Measurements from ENCODE around the gene ISG20. TPM values are rescaled to one million over a fixed set of nuclear protein-coding genes. Genes with fewer than 3 reads are reported as not detected.

Gene ISG20
- total RNA-seq, 1 experiment from 2014 or later: 6.4 TPM

GRCh38 chr15:88617031-88617722, 21.6 kb upstream of the ISG20 start:
- no peaks in the 10 kb centered on the region for H3K9me3 ChIP-seq
- BruUV-seq (replicated peaks): no TSS peak
- H3K9me3 Mint-ChIP-seq (ENCODE audit: unreplicated experiment): no peaks in the 10 kb centered on the region
- H3K27me3 ChIP-seq (replicated peaks; ENCODE audit: control insufficient read depth, insufficient read depth, low read length): no peaks in the 10 kb centered on the region
- TF ChIP-seq CTCF (IDR thresholded peaks at IDR 0.05; ENCODE audit: insufficient read depth in 1 of 2, low read depth in 1 of 2, low read length in 1 of 2, severe bottlenecking in 1 of 2, unreplicated experiment in 1 of 2): no peak
- peaks cover 10% of the 10 kb centered on the region for H3K36me3 Mint-ChIP-seq (ENCODE audit: insufficient read depth, unreplicated experiment)
- peaks cover 13% of the 10 kb centered on the region for H3K4me1 ChIP-seq
- H3K4me3 ChIP-seq (ENCODE audit: low read depth, low read length): no peak overlapping the region
- no peaks in the 10 kb centered on the region for H3K27me3 Mint-ChIP-seq (ENCODE audit: insufficient read depth, unreplicated experiment)
- no peak overlapping the region for H3K4me3 Mint-ChIP-seq (ENCODE audit: unreplicated experiment)
- intact Hi-C loops (cut with micrococcal nuclease; ENCODE audit: unreplicated experiment): no loop called here
- ChIA-PET CTCF (no interaction called here), POLR2A (no interaction called here)
- peaks cover 3% of the 10 kb centered on the region for H3K4me1 Mint-ChIP-seq (ENCODE audit: low read depth, unreplicated experiment)
- H3K27ac Mint-ChIP-seq (ENCODE audit: unreplicated experiment): no peak overlapping the region
- H3K36me3 ChIP-seq (ENCODE audit: control insufficient read depth, insufficient read depth, low read length): no peaks in the 10 kb centered on the region
- DNase-seq: no peak

- H3K4me3 ChIP-seq (ENCODE audit: low read depth, low read length): no peak overlapping the region
- intact Hi-C loops (cut with micrococcal nuclease; ENCODE audit: unreplicated experiment): no loop called here
- H3K27me3 Mint-ChIP-seq (ENCODE audit: insufficient read depth, unreplicated experiment): no peaks in the 10 kb centered on the region
- ChIA-PET POLR2A (no interaction called here), CTCF (no interaction called here)
- no peak for TF ChIP-seq CTCF (IDR thresholded peaks at IDR 0.05; ENCODE audit: insufficient read depth in 1 of 2, low read depth in 1 of 2, low read length in 1 of 2, severe bottlenecking in 1 of 2, unreplicated experiment in 1 of 2)
- H3K27ac Mint-ChIP-seq (ENCODE audit: unreplicated experiment): no peak overlapping the region
- no peaks in the 10 kb centered on the region for H3K36me3 ChIP-seq (ENCODE audit: control insufficient read depth, insufficient read depth, low read length)
- no peaks in the 10 kb centered on the region for H3K9me3 ChIP-seq
- no peaks in the 10 kb centered on the region for H3K27me3 ChIP-seq (replicated peaks; ENCODE audit: control insufficient read depth, insufficient read depth, low read length)
- no peaks in the 10 kb centered on the region for H3K9me3 Mint-ChIP-seq (ENCODE audit: unreplicated experiment)
- no peak overlapping the region for H3K4me3 Mint-ChIP-seq (ENCODE audit: unreplicated experiment)
- H3K4me1 Mint-ChIP-seq (ENCODE audit: low read depth, unreplicated experiment): peaks cover 9% of the 10 kb centered on the region
- peaks cover 16% of the 10 kb centered on the region for H3K36me3 Mint-ChIP-seq (ENCODE audit: insufficient read depth, unreplicated experiment)
- BruUV-seq (replicated peaks): no TSS peak
- peaks cover 15% of the 10 kb centered on the region for H3K4me1 ChIP-seq
- no peak for DNase-seq
Observed at GRCh38 chr15:88617790-88618189, 21.0 kb upstream of the ISG20 start.

- Mint-ChIP-seq H3K4me1 (ENCODE audit: low read depth, unreplicated experiment) (peaks cover 17% of the 10 kb centered on the region), H3K4me3 (ENCODE audit: unreplicated experiment) (no peak overlapping the region), H3K36me3 (ENCODE audit: insufficient read depth, unreplicated experiment) (peaks cover 22% of the 10 kb centered on the region), H3K9me3 (ENCODE audit: unreplicated experiment) (no peaks in the 10 kb centered on the region), H3K27me3 (ENCODE audit: insufficient read depth, unreplicated experiment) (no peaks in the 10 kb centered on the region), H3K27ac (ENCODE audit: unreplicated experiment) (no peak overlapping the region)
- ChIA-PET CTCF (no interaction called here), POLR2A (no interaction called here)
- Histone ChIP-seq H3K4me3 (ENCODE audit: low read depth, low read length) (no peak overlapping the region), H3K9me3 (no peaks in the 10 kb centered on the region), H3K4me1 (peaks cover 20% of the 10 kb centered on the region), H3K36me3 (ENCODE audit: control insufficient read depth, insufficient read depth, low read length) (no peaks in the 10 kb centered on the region), H3K27me3 (replicated peaks; ENCODE audit: control insufficient read depth, insufficient read depth, low read length) (no peaks in the 10 kb centered on the region)
- no TSS peak for BruUV-seq (replicated peaks)
- DNase-seq: no peak
- no peak for TF ChIP-seq CTCF (IDR thresholded peaks at IDR 0.05; ENCODE audit: insufficient read depth in 1 of 2, low read depth in 1 of 2, low read length in 1 of 2, severe bottlenecking in 1 of 2, unreplicated experiment in 1 of 2)
- intact Hi-C loops (cut with micrococcal nuclease; ENCODE audit: unreplicated experiment): no loop called here
Observed at GRCh38 chr15:88618686-88619085, 20.1 kb upstream of the ISG20 start.
